ENCODE measurements around the gene TMEM38A.
"Not testable (repeated sequence)": the region's sequence is repeated elsewhere in the genome, so short reads cannot be mapped to it uniquely, and the experiment has no call there.

The TMEM38A gene

DNA sequence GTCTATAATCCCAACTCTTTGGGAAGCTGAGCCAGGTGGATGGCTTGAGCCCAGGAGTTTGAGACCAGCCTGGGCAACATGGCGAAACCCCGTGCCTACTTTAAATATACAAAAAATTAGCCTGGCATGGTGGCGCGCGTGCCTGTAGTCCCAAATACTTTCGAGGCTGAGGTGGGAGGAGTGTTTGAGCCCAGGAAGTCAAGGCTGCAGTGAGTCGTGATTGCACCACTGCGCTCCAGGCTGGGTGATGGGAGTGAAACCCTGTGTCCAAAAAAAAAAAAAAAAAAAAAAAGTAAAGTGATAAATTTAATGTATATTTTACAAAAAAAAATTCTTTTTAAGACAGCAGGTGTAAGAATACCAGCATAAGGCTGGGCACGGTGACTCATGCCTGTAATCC lies 17.6 kb downstream of the TMEM38A start:
- DNase-seq, result no peak

DNA sequence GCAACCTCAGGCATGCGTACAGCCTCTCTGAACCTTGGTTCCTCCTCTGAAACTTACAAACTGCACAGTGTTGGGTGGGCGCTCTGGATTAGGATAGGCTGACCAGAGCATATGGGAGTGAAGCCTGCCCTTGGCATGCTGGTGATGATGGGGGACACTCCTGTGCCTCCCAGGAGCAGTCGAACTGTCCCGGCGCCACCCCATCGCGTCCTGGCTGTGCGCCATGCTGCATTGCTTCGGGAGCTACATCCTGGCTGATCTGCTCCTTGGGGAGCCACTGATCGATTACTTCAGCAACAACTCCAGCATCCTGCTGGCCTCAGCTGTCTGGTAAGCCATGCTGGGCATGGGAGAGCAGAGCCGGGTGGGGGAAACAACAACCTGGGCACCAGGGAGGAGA lies 18.9 kb downstream of the TMEM38A start:
- no peak for DNase-seq

DNA sequence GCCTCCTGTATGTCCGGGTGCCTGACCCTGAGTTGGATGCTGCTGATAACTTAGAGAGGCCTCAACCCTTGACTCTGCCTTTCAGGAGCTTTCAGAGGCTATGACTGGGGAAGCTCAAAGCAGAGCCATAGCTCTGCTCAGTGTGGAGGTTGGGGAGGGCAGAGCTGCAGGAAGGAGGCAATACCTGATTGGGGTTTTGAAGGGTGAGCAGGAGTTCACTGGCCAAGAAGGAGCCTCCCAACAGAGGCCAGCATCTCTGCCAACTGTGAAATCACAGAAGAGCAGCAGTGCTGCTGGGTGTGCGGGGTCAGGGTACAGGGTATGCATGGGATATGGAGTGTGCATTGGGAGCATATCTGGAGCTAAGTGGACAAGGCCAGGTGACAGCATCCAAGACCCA lies 21.6 kb downstream of the TMEM38A start:
- no peak for DNase-seq

DNA sequence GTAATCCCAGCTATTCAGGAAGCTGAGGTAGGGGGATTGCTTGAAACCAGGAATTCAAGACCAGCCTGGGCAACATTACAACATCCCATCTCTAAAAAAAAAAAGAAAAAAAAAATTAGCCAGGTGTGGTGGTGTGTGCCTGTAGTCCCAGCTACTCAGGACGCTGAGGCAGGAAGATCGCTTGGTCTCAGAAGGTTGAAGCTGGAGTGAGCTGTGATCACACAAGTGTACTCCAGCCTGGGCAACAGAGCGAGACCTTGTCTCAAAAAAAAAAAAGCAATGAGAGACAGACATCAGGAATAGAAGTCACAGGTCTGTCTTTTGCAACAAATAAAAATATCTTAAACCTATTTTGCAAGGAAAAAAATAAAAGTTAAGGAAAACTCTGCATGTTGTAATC lies 23.3 kb downstream of the TMEM38A start:
- DNase-seq, result no peak

DNA sequence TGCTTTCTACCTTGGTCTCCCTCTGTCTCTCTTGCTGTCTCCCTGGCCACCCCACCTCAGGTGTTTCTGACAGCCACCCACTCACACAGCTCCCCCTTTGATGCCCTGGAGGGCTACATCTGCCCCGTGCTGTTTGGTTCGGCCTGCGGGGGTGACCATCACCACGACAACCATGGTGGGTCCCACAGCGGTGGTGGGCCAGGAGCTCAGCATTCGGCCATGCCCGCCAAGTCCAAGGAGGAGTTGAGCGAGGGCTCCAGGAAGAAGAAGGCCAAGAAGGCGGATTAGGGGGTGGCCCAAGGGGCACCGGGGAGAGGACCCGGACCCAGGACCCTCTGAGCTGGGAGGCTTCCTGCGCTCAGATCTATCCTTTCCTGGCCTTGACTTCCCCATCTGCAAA lies 27.1 kb downstream of the TMEM38A start:
- DNase-seq, result no peak

DNA sequence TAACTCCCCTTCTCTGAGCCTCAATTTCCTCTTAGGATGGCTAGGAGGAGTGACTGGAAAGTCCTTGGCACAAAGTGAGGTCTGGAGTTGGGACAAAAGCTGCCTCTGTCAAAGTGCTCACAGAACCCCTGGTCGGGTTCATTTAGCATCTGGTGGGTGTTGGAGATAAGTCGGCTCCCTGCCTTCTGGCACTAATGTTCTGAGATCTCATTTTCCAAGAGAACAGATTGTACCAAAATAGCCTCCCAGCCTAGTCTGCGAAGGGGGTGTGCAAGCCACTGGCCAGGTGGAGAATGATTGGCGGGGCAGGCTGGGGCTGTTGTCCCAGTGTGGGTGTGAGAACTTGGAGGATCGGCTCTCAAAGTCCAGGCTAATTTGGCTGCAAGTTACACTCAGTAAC lies 38.0 kb downstream of the TMEM38A start:
- no peak for DNase-seq

DNA sequence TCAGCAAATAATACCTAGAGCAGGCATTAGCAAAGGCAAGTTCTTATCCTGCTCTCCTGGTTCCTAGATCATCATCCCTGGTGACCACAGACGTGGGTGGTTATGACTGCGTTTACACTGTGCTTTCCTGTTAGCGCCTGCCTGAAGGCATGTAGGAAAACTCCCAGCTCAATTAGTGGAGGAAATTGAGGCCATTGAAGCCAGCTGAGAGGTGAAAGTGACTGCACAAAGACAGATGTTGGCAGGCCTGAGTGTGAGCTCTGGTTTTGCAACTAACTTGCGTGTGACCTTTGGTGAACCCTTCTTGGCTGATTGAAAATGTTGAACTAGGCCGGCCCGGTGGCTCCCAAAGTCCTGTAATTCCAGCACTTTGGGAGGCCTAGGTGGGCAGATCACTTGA lies 41.2 kb downstream of the TMEM38A start:
- DNase-seq, result no peak

DNA sequence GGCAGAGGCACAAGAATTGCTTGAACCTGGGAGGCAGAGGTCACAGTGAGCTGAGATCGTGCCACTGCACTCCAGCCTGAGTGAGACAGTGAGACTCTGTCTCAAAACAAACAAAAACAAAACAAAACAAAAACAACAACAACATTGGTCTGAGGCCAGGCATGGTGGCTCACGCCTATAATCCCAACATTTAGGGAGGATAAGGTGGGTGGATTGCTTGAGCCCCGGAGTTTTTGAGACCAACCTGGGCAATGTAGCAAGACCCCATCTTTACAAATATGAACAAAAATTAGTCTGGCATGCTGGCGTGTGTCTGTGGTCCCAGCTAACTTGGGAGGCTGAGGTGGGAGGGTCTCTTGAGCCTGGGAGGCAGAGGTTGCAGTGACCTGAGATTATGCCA lies 42.7 kb downstream of the TMEM38A start:
- DNase-seq, result no peak

DNA sequence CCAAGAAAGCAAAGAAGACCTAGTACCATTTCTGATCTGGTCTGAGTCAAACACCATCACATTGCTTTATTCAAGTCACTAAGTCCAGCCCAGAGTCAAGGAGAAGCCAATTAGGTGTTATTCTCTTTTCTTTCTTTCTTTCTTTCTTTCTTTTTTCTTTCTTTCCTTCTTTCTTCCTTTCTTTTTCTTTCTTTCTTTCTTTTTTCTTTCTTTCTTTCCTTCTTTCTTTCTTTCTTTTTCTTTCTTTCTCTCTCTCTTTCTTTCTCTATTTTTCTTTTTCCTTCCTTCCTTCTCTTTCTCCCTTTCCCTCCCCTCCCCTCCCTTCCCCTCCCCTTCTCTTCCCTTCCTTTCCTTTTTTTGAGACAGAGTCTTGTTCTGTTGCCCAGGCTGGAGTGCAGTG lies 49.9 kb downstream of the TMEM38A start:
- DNase-seq, result not testable (repeated sequence)

DNA sequence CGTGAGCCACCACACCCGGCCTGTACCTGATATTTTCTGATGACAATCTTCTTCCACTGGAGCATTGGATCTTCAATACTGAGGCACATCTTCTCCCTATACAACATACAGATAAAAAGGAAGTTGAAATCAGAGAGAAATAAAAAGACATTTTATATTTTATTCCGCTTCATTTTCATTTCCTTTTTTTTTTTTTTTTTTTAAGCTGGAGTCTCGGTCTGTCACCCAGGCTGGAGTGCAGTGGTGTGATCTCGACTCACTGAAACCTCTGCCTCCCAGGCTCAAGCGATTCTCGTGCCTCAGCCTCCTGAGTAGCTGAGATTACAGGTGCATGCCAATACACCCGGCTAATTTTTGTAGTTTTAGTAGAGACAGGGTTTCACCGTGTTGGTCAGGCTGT lies 51.4 kb downstream of the TMEM38A start:
- not testable (repeated sequence) for DNase-seq

DNA sequence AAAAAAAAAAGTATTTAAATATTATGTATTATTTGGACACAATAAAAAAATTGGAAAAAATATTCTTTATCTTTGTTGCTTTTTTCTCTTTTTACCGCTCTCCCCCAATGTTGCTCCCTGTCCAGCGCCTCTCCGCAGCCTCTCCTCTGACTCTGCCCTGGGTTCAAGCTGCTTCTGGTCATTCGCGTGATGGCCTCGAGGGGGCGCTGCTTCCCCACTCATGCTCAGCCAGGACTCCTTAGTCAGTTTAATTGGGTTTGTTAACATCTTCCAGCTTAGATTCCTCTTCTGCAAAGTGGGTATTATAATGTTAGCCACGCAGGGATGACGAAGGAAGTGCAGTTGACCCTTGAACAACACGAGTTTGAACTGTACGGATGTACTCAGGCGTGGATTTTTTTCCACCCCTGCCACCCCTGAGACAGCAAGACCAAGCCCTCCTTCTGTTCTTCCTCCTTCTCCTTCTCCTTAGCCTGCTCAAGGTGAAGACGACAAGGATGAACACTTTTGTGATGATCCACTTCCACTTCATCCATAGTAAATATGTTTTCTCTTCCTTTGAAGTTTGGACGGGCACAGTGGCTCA lies 53.9 kb downstream of the TMEM38A start:
- DNase-seq, result peak; percentile 10

DNA sequence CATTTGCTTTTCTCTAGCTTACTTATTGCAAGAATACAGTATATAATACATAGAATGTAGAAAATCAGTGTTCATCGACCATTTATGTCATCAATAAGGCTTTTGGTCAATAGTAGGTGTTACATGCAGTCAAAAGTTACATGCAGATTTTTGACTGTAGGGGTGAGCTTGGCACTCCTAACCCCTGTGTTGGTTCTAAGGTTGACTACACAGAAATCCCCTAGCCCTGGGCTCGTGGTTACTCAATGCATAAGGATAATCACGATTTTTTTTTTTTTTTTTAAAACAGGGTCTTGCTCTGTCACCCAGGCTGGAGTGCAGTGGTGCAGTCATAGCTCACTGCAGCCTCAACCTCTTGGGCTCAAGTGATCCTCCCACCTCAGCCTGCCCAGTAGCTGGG lies 54.7 kb downstream of the TMEM38A start:
- DNase-seq, result no peak

DNA sequence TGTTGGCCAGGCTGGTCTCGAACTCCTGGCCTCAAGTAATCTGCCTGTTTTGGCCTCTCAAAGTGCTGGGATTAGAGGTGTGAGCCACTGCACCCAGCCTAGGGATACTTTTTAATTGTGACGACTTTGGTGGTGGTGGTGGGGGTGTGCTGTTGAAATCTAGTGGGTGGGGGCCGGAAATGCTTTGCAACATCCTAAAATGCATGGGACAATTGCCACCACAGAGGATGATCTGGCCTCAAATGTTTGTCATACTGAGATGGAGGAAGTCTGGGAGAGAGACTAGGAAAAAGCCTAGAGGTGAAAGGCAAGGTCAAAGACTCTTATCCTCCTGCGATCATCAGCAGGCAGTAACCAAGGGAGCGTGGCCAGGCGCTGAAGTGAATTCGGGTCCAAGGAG lies 60.1 kb downstream of the TMEM38A start:
- DNase-seq, result no peak

DNA sequence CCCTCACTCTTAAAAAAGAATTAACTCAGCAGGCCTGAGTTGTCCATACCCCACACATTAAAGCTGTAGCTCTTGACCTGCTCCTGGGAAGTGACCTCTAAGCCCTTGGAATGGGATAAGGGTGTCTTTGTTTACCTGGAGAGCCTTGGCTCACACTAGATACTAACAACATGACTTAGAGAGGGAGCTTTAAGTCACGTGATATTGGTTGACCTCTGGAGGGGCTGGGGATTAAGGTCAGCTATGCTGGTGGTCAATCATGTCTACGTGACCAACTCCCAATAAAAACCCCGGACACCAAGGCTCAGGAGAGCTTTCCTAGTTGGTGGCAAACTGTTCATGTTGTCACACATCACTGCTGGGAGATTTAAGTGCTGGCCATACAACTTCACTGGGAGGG lies 61.7 kb downstream of the TMEM38A start:
- DNase-seq, result no peak

DNA sequence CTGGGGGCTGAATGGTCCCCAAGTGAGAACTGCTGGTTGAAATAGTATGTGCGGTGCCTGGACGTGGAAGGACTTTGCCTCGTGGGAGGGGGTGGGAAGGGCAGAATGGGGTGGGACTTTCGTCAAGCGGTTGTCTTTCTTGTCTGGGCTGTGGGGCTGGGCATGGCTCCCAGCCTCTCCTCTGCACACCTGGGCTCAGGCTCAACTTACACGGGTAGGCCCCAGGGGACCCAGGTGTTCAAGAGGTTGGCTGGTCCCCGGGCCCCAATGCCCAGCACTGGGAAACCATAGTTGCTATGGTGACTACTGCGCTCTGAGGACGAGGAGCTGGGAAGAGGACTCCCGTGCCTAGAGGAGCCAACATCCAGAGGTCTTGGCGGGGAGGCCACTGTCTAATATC lies 66.0 kb downstream of the TMEM38A start:
- no peak for DNase-seq

DNA sequence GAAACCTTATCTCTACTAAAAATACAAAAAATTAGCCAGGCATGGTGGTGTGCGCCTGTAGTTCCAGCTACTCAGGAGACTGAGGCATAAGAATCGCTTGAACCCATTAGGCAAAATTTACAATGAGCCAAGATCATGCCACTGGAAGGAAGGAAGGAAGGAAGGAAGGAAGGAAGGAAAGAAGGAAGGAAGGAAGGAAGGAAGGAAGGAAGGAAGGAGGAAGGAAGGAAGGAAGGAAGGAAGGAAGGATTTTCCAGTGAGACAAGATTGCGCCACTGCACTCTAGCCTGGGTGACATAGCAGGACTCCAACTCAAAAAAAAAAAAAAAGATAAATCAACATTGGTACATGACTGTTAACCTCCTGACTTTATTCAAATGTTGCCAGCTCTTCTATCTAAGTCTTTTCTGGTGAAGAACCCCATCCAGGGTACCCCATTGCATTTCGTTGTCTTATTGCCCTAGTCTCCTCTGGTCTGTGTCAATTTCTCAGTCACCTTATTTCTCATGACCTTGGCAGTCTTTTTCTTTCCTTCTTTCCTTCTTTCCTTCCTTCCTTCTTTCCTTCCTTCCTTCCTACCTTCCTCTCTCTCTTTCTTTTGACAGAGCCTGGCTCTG lies 74.8 kb downstream of the TMEM38A start:
- DNase-seq, result not testable (repeated sequence)

DNA sequence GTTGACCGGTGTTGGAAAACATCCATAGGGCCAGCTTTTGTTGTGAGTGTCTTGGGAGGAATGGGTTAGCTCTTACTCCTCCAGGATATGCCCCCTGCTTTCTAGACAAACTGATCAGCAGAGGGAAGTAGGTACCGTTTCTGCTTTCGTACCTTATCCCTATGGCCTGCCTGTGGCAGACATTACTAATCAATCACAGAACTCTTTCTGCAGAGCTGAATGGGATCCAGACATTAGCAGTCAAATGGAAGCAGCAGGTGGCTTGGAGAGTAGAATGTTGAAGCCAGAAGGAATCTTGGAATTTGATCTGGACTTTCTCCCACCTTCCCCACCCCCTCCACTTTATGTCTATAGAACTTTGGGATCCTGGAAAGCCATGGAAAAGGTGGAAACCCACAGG lies 75.8 kb downstream of the TMEM38A start:
- DNase-seq, result no peak

DNA sequence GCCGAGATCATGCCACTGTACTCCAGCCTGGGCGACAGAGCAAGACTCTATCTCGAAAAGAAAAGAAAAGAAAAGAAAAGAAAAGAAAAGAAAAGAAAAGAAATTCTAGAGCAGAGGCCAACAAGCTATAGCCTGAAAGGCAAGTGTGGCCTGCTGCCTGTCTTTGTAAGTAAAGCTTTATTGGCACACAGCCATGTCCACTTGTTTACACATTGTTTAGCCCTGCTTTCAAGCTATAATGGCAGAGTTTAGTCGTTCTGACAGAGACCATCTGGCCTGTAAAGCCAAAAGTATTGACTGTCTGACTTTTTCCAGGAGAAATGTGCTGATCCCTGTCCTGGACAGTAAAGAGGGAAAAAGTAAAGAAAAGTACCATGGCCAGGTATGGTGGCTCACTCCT lies 77.0 kb downstream of the TMEM38A start:
- no peak for DNase-seq

DNA sequence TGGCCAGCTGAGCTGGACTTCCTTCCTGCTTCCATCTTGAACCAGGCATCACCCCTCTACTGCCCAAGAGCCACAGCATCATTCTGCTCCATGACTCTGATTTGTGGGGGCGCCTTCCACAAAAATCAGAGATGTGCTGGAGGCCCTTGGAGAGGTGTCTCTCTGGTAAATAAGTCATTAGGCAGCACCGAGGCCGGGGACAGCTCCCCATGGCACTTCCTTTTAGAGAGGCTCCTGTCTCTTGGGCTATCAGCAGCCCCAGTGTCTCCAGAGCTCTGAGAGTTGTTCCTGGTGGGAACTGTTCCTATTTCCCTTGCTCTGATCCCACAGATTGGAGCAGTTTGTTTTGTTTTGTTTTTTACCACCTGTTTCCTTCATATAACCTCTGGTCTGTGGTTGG lies 78.6 kb downstream of the TMEM38A start:
- no peak for DNase-seq
